HTERT RPE-1 (cell line): ENCODE measurements around the gene C10orf90.
"Not testable (repeated sequence)": the region's sequence is repeated elsewhere in the genome, so short reads cannot be mapped to it uniquely, and the experiment has no call there.

Experiments
- in situ Hi-C: fragments of 300-500 bp; cut with MboI; formaldehyde crosslinking; loops from 4 replicates; pipeline ENCODE4 v1.14.3; 2020; ENCODE audit warnings: low sequenced_read_pairs

C10orf90 gene

GRCh38 chr10:126398383-126398743 is 272.1 kb downstream of the C10orf90 start:
- in situ Hi-C loops: no loop called here

- in situ Hi-C loops: no loop called here
These were observed 272.7 kb downstream of the C10orf90 start for GRCh38 chr10:126397640-126398382.

- in situ Hi-C loops: no loop called here
These were observed 273.3 kb downstream of the C10orf90 start for GRCh38 chr10:126397156-126397555.

- in situ Hi-C loops: no loop called here
These were observed 275.5 kb downstream of the C10orf90 start for GRCh38 chr10:126394948-126395347.

GRCh38 chr10:126393076-126393475 is 277.4 kb downstream of the C10orf90 start:
- in situ Hi-C loops: no loop called here

GRCh38 chr10:126392469-126392868 is 278.0 kb downstream of the C10orf90 start:
- in situ Hi-C loops: no loop called here

- in situ Hi-C loops: no loop called here
These were observed 278.4 kb downstream of the C10orf90 start for GRCh38 chr10:126392068-126392467.

GRCh38 chr10:126391192-126391885 is 279.2 kb downstream of the C10orf90 start:
- in situ Hi-C loops: no loop called here

GRCh38 chr10:126390324-126390723 is 280.2 kb downstream of the C10orf90 start:
- in situ Hi-C loops: no loop called here

GRCh38 chr10:126387931-126388911 is 282.3 kb downstream of the C10orf90 start, which contains the start of gene ADAM12:
ADAM12 (minus strand) TSS chr10:126388477; CDS start chr10:126388145, 332 bp downstream.
- in situ Hi-C loops: no loop called here

- in situ Hi-C loops: no loop called here
These were observed 283.2 kb downstream of the C10orf90 start for GRCh38 chr10:126387041-126387921.

- in situ Hi-C loops: no loop called here
These were observed 286.1 kb downstream of the C10orf90 start for GRCh38 chr10:126384269-126384873.

- in situ Hi-C loops: no loop called here
These were observed 290.0 kb downstream of the C10orf90 start for GRCh38 chr10:126380352-126381076.

- in situ Hi-C loops: not testable (repeated sequence)
These were observed 291.3 kb downstream of the C10orf90 start for GRCh38 chr10:126379166-126379565.

GRCh38 chr10:126376956-126377355 is 293.5 kb downstream of the C10orf90 start:
- in situ Hi-C loops: no loop called here

GRCh38 chr10:126375926-126376554 is 294.5 kb downstream of the C10orf90 start:
- in situ Hi-C loops: no loop called here

- in situ Hi-C loops: no loop called here
These were observed 295.2 kb downstream of the C10orf90 start for GRCh38 chr10:126375299-126375698.
